Effector memory CD8-positive, alpha-beta T cell (primary cell): Measurements from ENCODE around the gene ALDOC.
"Not testable (repeated sequence)": the region's sequence is repeated elsewhere in the genome, so short reads cannot be mapped to it uniquely, and the experiment has no call there.

Experiments used
- ATAC-seq: fragments of 150-1000 bp; cut with Tn5 transposase; replicated peaks from 2 replicates; pipeline ENCODE4 v1.10.0; 2021; ENCODE audit warnings: mild to moderate bottlenecking, moderate library complexity
- DNase-seq, 3 experiments: peaks; one replicate each; pipeline ENCODE4 v3.0.0; 2021
- H3K27ac Mint-ChIP-seq, 2 donors: one replicate each; pipeline ENCODE4 v1.8.0; 2022; ENCODE audit warnings: mild to moderate bottlenecking in 2 of 2, mixed read lengths in 2 of 2, moderate library complexity in 2 of 2
- H3K27me3 Mint-ChIP-seq, 2 donors: one replicate each; pipeline ENCODE4 v1.8.0; 2022; ENCODE audit warnings: mixed read lengths in 2 of 2
- H3K36me3 Mint-ChIP-seq: one replicate; pipeline ENCODE4 v1.8.0; 2022; ENCODE audit warnings: mild to moderate bottlenecking, moderate library complexity, mixed read lengths; ENCODE audit not compliant: insufficient read depth
- H3K4me1 Mint-ChIP-seq, 2 donors: one replicate each; pipeline ENCODE4 v1.8.0; 2022; ENCODE audit warnings: low read depth in 2 of 2, mixed read lengths in 2 of 2
- H3K4me3 Mint-ChIP-seq, 2 donors: one replicate each; pipeline ENCODE4 v1.8.0; 2022; ENCODE audit warnings: mild to moderate bottlenecking in 2 of 2, mixed read lengths in 2 of 2, moderate library complexity in 2 of 2
- H3K9me3 Mint-ChIP-seq, 2 donors: one replicate each; pipeline ENCODE4 v1.8.0; 2022; ENCODE audit warnings: mixed read lengths in 2 of 2
- total RNA-seq, 9 experiments: gene quantifications; one replicate each; lab custom pipeline; 2026; lab: John Stamatoyannopoulos, UW

ALDOC gene
- 7.3 to 34.5 (median 15.4) reads per million in 9 experiments for total RNA-seq

DNA sequence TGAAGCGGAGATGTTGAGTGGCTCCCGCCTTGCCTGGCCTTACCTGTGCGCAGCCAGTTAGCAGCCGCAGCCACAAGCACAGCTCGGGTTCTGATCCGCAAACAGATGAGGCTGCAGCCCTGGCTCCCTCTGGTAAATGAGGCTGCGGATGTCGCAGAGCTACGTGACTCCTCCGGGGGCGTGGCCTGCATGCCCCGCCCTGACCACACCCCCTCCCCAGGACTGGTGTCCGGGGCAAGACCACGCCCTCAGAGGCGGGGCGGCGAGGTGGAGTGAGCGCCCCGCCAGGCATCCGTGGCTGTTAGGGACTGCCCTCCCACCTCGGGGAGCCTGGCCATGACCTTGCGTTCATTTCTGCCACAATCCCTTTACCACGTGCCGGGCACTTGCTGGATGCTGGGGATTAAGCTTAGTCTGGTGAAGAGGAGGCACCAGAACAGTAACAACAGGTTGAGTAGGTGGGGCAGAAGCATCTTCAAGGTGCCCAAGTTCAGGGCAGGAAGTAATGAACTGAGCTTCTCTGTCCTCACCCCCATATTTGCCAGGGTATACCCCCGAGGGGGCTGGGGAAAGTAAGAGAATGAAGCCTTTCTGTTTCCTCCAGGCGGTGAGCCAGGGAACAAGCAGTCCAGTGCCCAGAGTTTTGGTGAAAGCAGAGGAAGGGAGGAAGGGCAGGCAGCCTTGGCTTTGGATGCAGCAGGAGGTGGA, at the start of gene ALDOC:
TSS of gene ALDOC (minus strand) at position 138 of the 708 bp plus-strand sequence. CDS start 1,363 bp downstream, outside the sequence.
- H3K4me3 Mint-ChIP-seq = peak within 1 kb of the TSS; percentile 79 to 83
- peaks cover 25 to 27% of the 10 kb centered on the region in 2 donors for H3K4me1 Mint-ChIP-seq
- H3K9me3 Mint-ChIP-seq = no peaks in the 10 kb centered on the region
- no peaks in the 10 kb centered on the region for H3K27me3 Mint-ChIP-seq
- ATAC-seq = peak; percentile 96
- peak; percentile 97 to 98 (median 98) for DNase-seq
- H3K36me3 Mint-ChIP-seq = peaks cover 8% of the 10 kb centered on the region
- H3K27ac Mint-ChIP-seq = peak within 1 kb of the TSS; percentile 80

GRCh38 chr17:28624148-28624547, 47.5 kb upstream of the ALDOC start:
- Mint-ChIP-seq H3K9me3 (no peaks in the 10 kb centered on the region), H3K27ac (no peak overlapping the region), H3K4me3 (no peak overlapping the region), H3K4me1 (peaks cover 0 to 15% of the 10 kb centered on the region in 2 donors), H3K36me3 (peaks cover 74% of the 10 kb centered on the region), H3K27me3 (no peaks in the 10 kb centered on the region)
- ATAC-seq (no peak), DNase-seq (no peak)

GRCh38 chr17:28623696-28624095, 47.0 kb upstream of the ALDOC start:
- Mint-ChIP-seq H3K36me3 (peaks cover 75% of the 10 kb centered on the region), H3K4me1 (peaks cover 0 to 15% of the 10 kb centered on the region in 2 donors), H3K27ac (no peak overlapping the region), H3K4me3 (no peak overlapping the region), H3K27me3 (no peaks in the 10 kb centered on the region), H3K9me3 (no peaks in the 10 kb centered on the region)
- DNase-seq (no peak), ATAC-seq (no peak)

DNA sequence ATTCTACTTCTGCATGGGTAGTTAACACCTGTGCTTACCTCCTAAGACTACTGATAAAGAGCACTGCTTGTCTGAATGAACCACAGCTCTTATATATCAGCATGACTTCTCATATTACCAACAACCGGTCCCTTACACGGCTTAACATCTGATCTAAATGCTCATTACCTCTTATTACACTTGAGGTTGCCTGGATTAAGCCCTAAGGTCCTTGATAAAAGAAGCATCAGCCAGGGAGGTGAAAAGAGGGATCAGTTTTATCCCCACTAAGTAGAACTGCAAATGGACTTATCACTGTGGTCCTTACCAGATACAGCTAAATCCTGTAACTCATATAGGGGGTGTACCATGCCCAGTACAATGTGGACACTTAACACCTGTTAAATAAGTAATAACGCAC, 45.5 kb upstream of the ALDOC start:
- Mint-ChIP-seq H3K27ac (no peak overlapping the region), H3K4me3 (no peak overlapping the region), H3K36me3 (peaks cover 76% of the 10 kb centered on the region)

GRCh38 chr17:28620010-28620409, 43.3 kb upstream of the ALDOC start:
- Mint-ChIP-seq H3K36me3 (peaks cover 84% of the 10 kb centered on the region), H3K27me3 (no peaks in the 10 kb centered on the region), H3K27ac (no peak overlapping the region), H3K9me3 (no peaks in the 10 kb centered on the region), H3K4me3 (no peak overlapping the region), H3K4me1 (peaks cover 0 to 3% of the 10 kb centered on the region in 2 donors)
- DNase-seq = no peak
- ATAC-seq = no peak

More for the DNA sequence above, 45.5 kb upstream of the ALDOC start:
- DNase-seq (no peak), ATAC-seq (no peak)
- no peaks in the 10 kb centered on the region for H3K9me3 Mint-ChIP-seq
- no peaks in the 10 kb centered on the region for H3K27me3 Mint-ChIP-seq
- peaks cover 0 to 9% of the 10 kb centered on the region in 2 donors for H3K4me1 Mint-ChIP-seq

DNA sequence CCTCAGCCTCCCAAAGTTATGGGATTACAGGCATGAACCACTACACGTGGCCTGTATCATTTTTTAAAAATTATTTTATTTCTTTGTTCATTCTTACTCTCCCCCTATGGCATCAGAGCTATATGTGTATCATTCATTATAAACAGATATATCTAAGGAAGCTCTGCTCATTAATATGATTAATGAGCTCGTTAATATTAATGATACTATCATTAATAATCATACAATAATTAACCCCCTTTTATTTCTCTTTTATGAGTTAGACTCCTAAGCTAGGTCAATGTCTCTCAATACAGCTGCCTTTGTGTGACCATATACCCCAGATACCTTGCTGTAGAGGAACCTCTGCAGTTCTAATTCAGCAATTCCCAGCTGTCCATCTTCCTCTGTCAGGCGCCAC, 41.8 kb upstream of the ALDOC start:
- Mint-ChIP-seq H3K36me3 (peaks cover 85% of the 10 kb centered on the region), H3K27me3 (no peaks in the 10 kb centered on the region), H3K27ac (peak overlapping the region in 1 of 2 donors; percentile 60), H3K9me3 (no peaks in the 10 kb centered on the region), H3K4me3 (no peak overlapping the region), H3K4me1 (peaks cover 4 to 5% of the 10 kb centered on the region in 2 donors)
- ATAC-seq (no peak), DNase-seq (no peak)

DNA sequence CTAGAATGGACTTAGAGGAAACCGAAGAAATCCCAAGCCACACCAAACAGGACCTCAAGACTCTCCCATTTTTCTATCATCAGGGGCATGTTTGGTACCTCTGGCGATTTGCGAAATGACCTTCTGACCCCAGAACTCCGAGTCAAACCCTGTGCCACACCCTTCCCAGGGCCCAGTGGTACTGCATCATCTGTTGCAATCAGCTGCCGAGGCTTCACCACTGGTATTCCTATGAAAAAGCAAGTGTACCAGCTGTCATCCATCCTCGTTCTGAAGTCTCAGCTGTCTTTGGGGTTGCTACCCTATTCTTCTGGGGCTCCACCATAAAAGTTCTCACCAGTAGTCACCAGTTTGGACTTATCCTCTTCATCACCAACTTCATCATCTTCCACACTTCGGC, 39.6 kb upstream of the ALDOC start:
- ATAC-seq (no peak), DNase-seq (no peak)
- peaks cover 5 to 9% of the 10 kb centered on the region in 2 donors for H3K4me1 Mint-ChIP-seq
- H3K9me3 Mint-ChIP-seq = no peaks in the 10 kb centered on the region
- H3K4me3 Mint-ChIP-seq = no peak overlapping the region
- H3K36me3 Mint-ChIP-seq = peaks cover 63% of the 10 kb centered on the region
- peak overlapping the region in 1 of 2 donors; percentile 29 for H3K27ac Mint-ChIP-seq
- H3K27me3 Mint-ChIP-seq = no peaks in the 10 kb centered on the region

GRCh38 chr17:28615260-28615940, 38.7 kb upstream of the ALDOC start:
- Mint-ChIP-seq H3K27me3 (no peaks in the 10 kb centered on the region), H3K27ac (no peak overlapping the region), H3K9me3 (no peaks in the 10 kb centered on the region), H3K4me1 (peaks cover 5 to 9% of the 10 kb centered on the region in 2 donors), H3K4me3 (no peak overlapping the region), H3K36me3 (peaks cover 54% of the 10 kb centered on the region)
- no peak for DNase-seq
- ATAC-seq = no peak

DNA sequence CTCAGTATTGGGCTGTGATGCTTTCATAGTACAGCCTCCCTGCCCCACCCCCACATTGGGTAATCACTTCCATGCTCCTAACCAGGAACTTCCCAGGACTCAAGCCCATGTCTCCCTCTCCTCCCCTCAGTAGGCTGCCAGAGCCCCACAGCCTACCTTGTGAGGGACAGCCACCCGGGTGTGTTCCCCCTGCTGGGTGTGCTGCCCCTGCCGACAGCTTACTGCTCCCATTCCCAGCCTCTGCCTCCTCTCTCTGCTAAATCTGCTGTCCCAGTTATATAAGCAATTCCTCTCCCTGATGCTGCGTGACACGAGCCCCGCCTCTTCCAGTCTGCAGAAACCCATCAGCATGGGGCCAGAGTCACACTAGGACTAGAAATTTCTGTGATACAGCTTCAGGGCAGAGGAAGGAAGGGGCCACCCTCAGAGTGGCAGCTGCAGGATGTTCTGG, 37.3 kb upstream of the ALDOC start, which contains the start of gene RSKR:
TSS of gene RSKR (minus strand) at position 255 of the 451 bp plus-strand sequence. CDS start at position 231, 24 bp downstream.
- H3K9me3 Mint-ChIP-seq = no peaks in the 10 kb centered on the region
- H3K4me1 Mint-ChIP-seq = peaks cover 5 to 9% of the 10 kb centered on the region in 2 donors
- peaks cover 43% of the 10 kb centered on the region for H3K36me3 Mint-ChIP-seq
- H3K27me3 Mint-ChIP-seq = no peaks in the 10 kb centered on the region
- peak within 1 kb of the TSS; percentile 19 to 74 for H3K27ac Mint-ChIP-seq
- ATAC-seq (no peak), DNase-seq (no peak)
- H3K4me3 Mint-ChIP-seq = no peak within 1 kb of the TSS

GRCh38 chr17:28612936-28613872, 36.5 kb upstream of the ALDOC start:
- Mint-ChIP-seq H3K9me3 (no peaks in the 10 kb centered on the region), H3K4me3 (no peak overlapping the region), H3K27ac (peak overlapping the region in 1 of 2 donors; percentile 74), H3K27me3 (no peaks in the 10 kb centered on the region), H3K4me1 (peaks cover 5 to 9% of the 10 kb centered on the region in 2 donors), H3K36me3 (peaks cover 38% of the 10 kb centered on the region)
- ATAC-seq (peak; percentile 42), DNase-seq (peak; percentile 23 to 42 (median 35))

- Mint-ChIP-seq H3K27ac (peak overlapping the region in 1 of 2 donors; percentile 74), H3K36me3 (peaks cover 31% of the 10 kb centered on the region), H3K4me3 (no peak overlapping the region), H3K4me1 (peaks cover 5 to 9% of the 10 kb centered on the region in 2 donors), H3K27me3 (no peaks in the 10 kb centered on the region), H3K9me3 (no peaks in the 10 kb centered on the region)
- DNase-seq (no peak), ATAC-seq (no peak)
These were observed 35.8 kb upstream of the ALDOC start for GRCh38 chr17:28612531-28612930.

DNA sequence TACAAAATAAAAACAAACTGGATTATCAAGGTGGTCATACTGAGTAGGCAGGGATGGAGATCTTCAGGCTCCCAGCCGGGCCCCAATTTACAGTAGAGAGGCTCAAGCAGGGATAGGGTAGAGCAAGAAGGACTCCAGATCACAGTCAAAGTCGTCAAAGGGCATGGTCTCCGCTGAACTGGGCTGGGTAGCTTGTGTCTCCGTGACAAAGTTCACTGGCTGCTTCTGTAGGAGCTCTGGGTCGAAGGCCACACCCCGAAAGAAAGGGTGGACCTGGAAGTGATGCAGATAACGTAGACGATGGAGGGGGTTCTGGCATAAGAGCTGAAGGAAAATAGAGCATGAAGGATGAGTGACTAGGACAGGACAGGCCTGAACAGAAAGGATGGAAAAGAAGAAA, 33.7 kb upstream of the ALDOC start:
- Mint-ChIP-seq H3K36me3 (peaks cover 23% of the 10 kb centered on the region), H3K4me3 (no peak overlapping the region), H3K4me1 (peaks cover 5 to 9% of the 10 kb centered on the region in 2 donors), H3K27ac (peak overlapping the region in 1 of 2 donors; percentile 1), H3K9me3 (no peaks in the 10 kb centered on the region), H3K27me3 (no peaks in the 10 kb centered on the region)
- ATAC-seq (no peak), DNase-seq (no peak)

- H3K9me3 Mint-ChIP-seq, H3K4me1 Mint-ChIP-seq, H3K4me3 Mint-ChIP-seq, DNase-seq, H3K27ac Mint-ChIP-seq, H3K27me3 Mint-ChIP-seq, ATAC-seq: not testable (repeated sequence)
- peaks cover 23% of the 10 kb centered on the region for H3K36me3 Mint-ChIP-seq
These were observed 27.3 kb upstream of the ALDOC start for GRCh38 chr17:28604031-28604430.
